Stimulated activated memory B cell treated with anti-CD40 and anti-IgM and Interleukin-4, amounts not matched to agents 10 μg/mL and 1 μg/mL and 100 μg/mL, for 72 hours (primary cell): Measurements from ENCODE around the gene MROH9.

Source experiments
- ATAC-seq: fragments of 150-1000 bp; cut with Tn5 transposase; 2 replicates; pipeline ENCODE4 v1.10.0; 2021
- H3K27ac Mint-ChIP-seq: one replicate; pipeline ENCODE4 v1.8.0; 2022; ENCODE audit warnings: mild to moderate bottlenecking, mixed read lengths
- H3K27me3 Mint-ChIP-seq: one replicate; pipeline ENCODE4 v1.8.0; 2022; ENCODE audit warnings: mixed read lengths
- H3K36me3 Mint-ChIP-seq: one replicate; pipeline ENCODE4 v1.8.0; 2022; ENCODE audit warnings: mixed read lengths
- H3K4me1 Mint-ChIP-seq: one replicate; pipeline ENCODE4 v1.8.0; 2022; ENCODE audit warnings: mixed read lengths
- H3K4me3 Mint-ChIP-seq: one replicate; pipeline ENCODE4 v1.8.0; 2022; ENCODE audit warnings: mild to moderate bottlenecking, moderate library complexity, mixed read lengths
- H3K9me3 Mint-ChIP-seq: one replicate; pipeline ENCODE4 v1.8.0; 2022; ENCODE audit warnings: mixed read lengths

The MROH9 gene

GRCh38 chr1:171084091-171084490 is 148.8 kb downstream of the MROH9 start:
- no peaks in the 10 kb centered on the region for H3K36me3 Mint-ChIP-seq
- H3K27me3 Mint-ChIP-seq, result no peaks in the 10 kb centered on the region
- ATAC-seq, result no peak

GRCh38 chr1:171084870-171085269 is 149.5 kb downstream of the MROH9 start:
- Mint-ChIP-seq H3K36me3 (no peaks in the 10 kb centered on the region), H3K27ac (no peak overlapping the region), H3K4me1 (no peaks in the 10 kb centered on the region), H3K27me3 (no peaks in the 10 kb centered on the region), H3K4me3 (no peak overlapping the region), H3K9me3 (no peaks in the 10 kb centered on the region)
- no peak for ATAC-seq

More at GRCh38 chr1:171084091-171084490, 148.8 kb downstream of the MROH9 start:
- Mint-ChIP-seq H3K4me3 (no peak overlapping the region), H3K27ac (no peak overlapping the region), H3K9me3 (no peaks in the 10 kb centered on the region), H3K4me1 (no peaks in the 10 kb centered on the region)

GRCh38 chr1:171087896-171088295 is 152.6 kb downstream of the MROH9 start:
- no peak for ATAC-seq
- H3K27me3 Mint-ChIP-seq, result no peaks in the 10 kb centered on the region
- H3K9me3 Mint-ChIP-seq, result no peaks in the 10 kb centered on the region
- no peak overlapping the region for H3K4me3 Mint-ChIP-seq
- H3K27ac Mint-ChIP-seq, result no peak overlapping the region
- no peaks in the 10 kb centered on the region for H3K4me1 Mint-ChIP-seq
- H3K36me3 Mint-ChIP-seq, result no peaks in the 10 kb centered on the region

- H3K4me3 Mint-ChIP-seq, result no peak within 1 kb of the TSS
- H3K9me3 Mint-ChIP-seq, result no peaks in the 10 kb centered on the region
- H3K36me3 Mint-ChIP-seq, result no peaks in the 10 kb centered on the region
- H3K4me1 Mint-ChIP-seq, result no peaks in the 10 kb centered on the region
- ATAC-seq, result no peak
- no peaks in the 10 kb centered on the region for H3K27me3 Mint-ChIP-seq
- no peak within 1 kb of the TSS for H3K27ac Mint-ChIP-seq
These were observed 155.3 kb downstream of the MROH9 start, which contains the start of gene FMO3 for GRCh38 chr1:171090604-171091003. Gene FMO3 (plus strand): TSS chr1:171090905. CDS start chr1:171092659, 1,754 bp downstream.

GRCh38 chr1:171103862-171104261 is 168.5 kb downstream of the MROH9 start:
- no peaks in the 10 kb centered on the region for H3K9me3 Mint-ChIP-seq
- H3K36me3 Mint-ChIP-seq, result no peaks in the 10 kb centered on the region

GRCh38 chr1:171107262-171107940 is 172.1 kb downstream of the MROH9 start:
- Mint-ChIP-seq H3K9me3 (peaks cover 3% of the 10 kb centered on the region), H3K4me1 (no peaks in the 10 kb centered on the region), H3K27ac (no peak overlapping the region), H3K4me3 (no peak overlapping the region), H3K36me3 (no peaks in the 10 kb centered on the region), H3K27me3 (peaks cover 13% of the 10 kb centered on the region)
- ATAC-seq, result no peak

More at GRCh38 chr1:171103862-171104261, 168.5 kb downstream of the MROH9 start:
- Mint-ChIP-seq H3K27me3 (no peaks in the 10 kb centered on the region), H3K4me1 (no peaks in the 10 kb centered on the region), H3K27ac (no peak overlapping the region), H3K4me3 (no peak overlapping the region)
- no peak for ATAC-seq

GRCh38 chr1:171107969-171108368 is 172.6 kb downstream of the MROH9 start:
- no peaks in the 10 kb centered on the region for H3K4me1 Mint-ChIP-seq
- H3K27ac Mint-ChIP-seq, result no peak overlapping the region
- H3K4me3 Mint-ChIP-seq, result no peak overlapping the region
- H3K27me3 Mint-ChIP-seq, result peaks cover 14% of the 10 kb centered on the region
- peaks cover 3% of the 10 kb centered on the region for H3K9me3 Mint-ChIP-seq
- H3K36me3 Mint-ChIP-seq, result no peaks in the 10 kb centered on the region
- no peak for ATAC-seq

GRCh38 chr1:171109966-171110365 is 174.6 kb downstream of the MROH9 start:
- no peak overlapping the region for H3K4me3 Mint-ChIP-seq
- ATAC-seq, result no peak
- H3K9me3 Mint-ChIP-seq, result peaks cover 3% of the 10 kb centered on the region
- H3K36me3 Mint-ChIP-seq, result no peaks in the 10 kb centered on the region
- H3K27ac Mint-ChIP-seq, result no peak overlapping the region
- no peaks in the 10 kb centered on the region for H3K4me1 Mint-ChIP-seq
- H3K27me3 Mint-ChIP-seq, result peaks cover 24% of the 10 kb centered on the region

GRCh38 chr1:171110621-171111326 is 175.4 kb downstream of the MROH9 start:
- Mint-ChIP-seq H3K27ac (no peak overlapping the region), H3K36me3 (no peaks in the 10 kb centered on the region), H3K9me3 (peaks cover 3% of the 10 kb centered on the region), H3K4me3 (no peak overlapping the region), H3K27me3 (peaks cover 24% of the 10 kb centered on the region), H3K4me1 (no peaks in the 10 kb centered on the region)
- no peak for ATAC-seq

GRCh38 chr1:171112119-171112518 is 176.8 kb downstream of the MROH9 start:
- no peak overlapping the region for H3K27ac Mint-ChIP-seq
- no peak for ATAC-seq
- peaks cover 24% of the 10 kb centered on the region for H3K27me3 Mint-ChIP-seq
- H3K4me3 Mint-ChIP-seq, result no peak overlapping the region
- no peaks in the 10 kb centered on the region for H3K4me1 Mint-ChIP-seq
- H3K36me3 Mint-ChIP-seq, result no peaks in the 10 kb centered on the region
- peaks cover 3% of the 10 kb centered on the region for H3K9me3 Mint-ChIP-seq

GRCh38 chr1:171113382-171113781 is 178.0 kb downstream of the MROH9 start:
- H3K9me3 Mint-ChIP-seq, result peaks cover 3% of the 10 kb centered on the region
- peaks cover 24% of the 10 kb centered on the region for H3K27me3 Mint-ChIP-seq
- H3K36me3 Mint-ChIP-seq, result no peaks in the 10 kb centered on the region
- no peak overlapping the region for H3K4me3 Mint-ChIP-seq
- no peak overlapping the region for H3K27ac Mint-ChIP-seq
- ATAC-seq, result no peak
- H3K4me1 Mint-ChIP-seq, result no peaks in the 10 kb centered on the region
